GM20431 (cell line): ENCODE results near the gene CGA.

Experiments
- in situ Hi-C: fragments of 300-500 bp; cut with MseI, MboI; formaldehyde crosslinking; loops from one replicate; pipeline ENCODE4 v1.15.0; 2020; ENCODE audit warnings: low sequenced_read_pairs; ENCODE audit not compliant: unreplicated experiment

CGA gene

GRCh38 chr6:87095087-87095509, at the start of gene CGA:
CGA (minus strand) TSS chr6:87095106; CDS start chr6:87088200, 6,906 bp downstream.
- in situ Hi-C loops = no loop called here

- in situ Hi-C loops = loop anchor here (25.0 kb wide), 1 partner anchor 247 kb away; no protein-coding TSS in a partner anchor
These were observed 45.0 kb upstream of the CGA start for GRCh38 chr6:87139927-87140326.

DNA sequence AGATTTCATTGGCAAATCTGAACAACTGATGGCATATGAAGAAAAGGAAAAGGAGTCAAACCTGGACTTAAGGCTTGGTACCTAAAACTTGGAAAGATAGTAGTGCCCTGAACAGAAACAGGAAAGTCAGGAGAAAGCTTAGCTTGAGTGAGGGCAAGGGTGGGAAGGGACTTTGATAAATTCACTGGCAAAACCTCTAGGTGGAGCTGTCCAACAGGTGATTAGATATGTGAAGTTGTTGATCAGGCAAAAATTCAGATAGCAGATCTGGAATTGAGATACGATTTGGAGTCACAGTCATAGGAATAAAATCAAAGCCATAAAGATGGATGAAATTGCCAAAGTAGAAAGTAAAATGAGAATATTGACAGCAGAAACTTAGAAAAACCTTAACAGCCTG, 44.3 kb upstream of the CGA start:
- in situ Hi-C loops = loop anchor here (25.0 kb wide), 1 partner anchor 248 kb away; no protein-coding TSS in a partner anchor

GRCh38 chr6:87136963-87137362, 42.1 kb upstream of the CGA start:
- in situ Hi-C loops = loop anchor here (25.0 kb wide), 1 partner anchor 250 kb away; no protein-coding TSS in a partner anchor

GRCh38 chr6:87127737-87128136, 32.8 kb upstream of the CGA start:
- in situ Hi-C loops = loop anchor here (25.0 kb wide), 1 partner anchor 260 kb away; no protein-coding TSS in a partner anchor

- in situ Hi-C loops = loop anchor here (25.0 kb wide), 1 partner anchor 261 kb away; no protein-coding TSS in a partner anchor
These were observed 31.6 kb upstream of the CGA start for GRCh38 chr6:87126501-87126900.

GRCh38 chr6:87124074-87124473, 29.2 kb upstream of the CGA start:
- in situ Hi-C loops = no loop called here

DNA sequence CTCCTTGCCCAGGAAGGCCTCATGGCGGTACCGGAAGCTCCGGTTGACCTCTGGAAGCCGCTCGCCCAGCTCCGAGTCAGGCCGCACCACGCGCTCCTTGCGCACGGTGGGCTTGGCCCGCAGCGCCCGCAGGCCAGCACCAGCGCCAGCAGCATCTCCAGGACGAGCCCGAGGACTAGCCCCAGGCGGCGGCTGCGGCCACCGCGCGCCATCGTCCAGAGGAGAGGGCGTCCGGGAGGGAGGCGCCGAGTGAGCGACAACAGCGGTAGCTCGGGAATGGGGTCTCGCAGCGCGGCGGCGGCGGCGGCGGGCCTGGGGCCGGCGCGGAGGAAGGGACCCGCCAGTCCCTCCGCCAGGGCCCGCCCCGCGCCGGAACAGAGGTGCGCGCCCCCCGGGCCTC, 27.6 kb upstream of the CGA start:
- in situ Hi-C loops = no loop called here

DNA sequence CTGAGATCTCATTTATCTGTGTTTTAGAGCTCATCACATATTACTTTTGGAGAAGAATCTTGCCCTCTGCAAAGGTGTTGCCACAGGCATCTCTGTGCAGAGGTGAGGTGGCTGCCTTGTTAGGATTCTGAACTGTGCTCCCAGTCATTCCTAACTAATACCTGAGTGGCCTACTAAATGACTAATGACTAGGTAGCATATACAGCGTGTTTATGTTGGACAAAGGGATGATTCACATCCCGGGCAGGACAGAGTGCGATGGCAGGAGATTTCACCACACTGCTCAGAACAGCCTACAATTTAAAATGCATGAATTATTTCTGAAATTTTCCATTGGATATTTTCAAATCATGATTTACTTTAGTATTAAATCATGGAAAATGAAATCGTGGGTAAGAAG, 23.1 kb upstream of the CGA start:
- in situ Hi-C loops = no loop called here

GRCh38 chr6:87116922-87117321, 22.0 kb upstream of the CGA start:
- in situ Hi-C loops = no loop called here

DNA sequence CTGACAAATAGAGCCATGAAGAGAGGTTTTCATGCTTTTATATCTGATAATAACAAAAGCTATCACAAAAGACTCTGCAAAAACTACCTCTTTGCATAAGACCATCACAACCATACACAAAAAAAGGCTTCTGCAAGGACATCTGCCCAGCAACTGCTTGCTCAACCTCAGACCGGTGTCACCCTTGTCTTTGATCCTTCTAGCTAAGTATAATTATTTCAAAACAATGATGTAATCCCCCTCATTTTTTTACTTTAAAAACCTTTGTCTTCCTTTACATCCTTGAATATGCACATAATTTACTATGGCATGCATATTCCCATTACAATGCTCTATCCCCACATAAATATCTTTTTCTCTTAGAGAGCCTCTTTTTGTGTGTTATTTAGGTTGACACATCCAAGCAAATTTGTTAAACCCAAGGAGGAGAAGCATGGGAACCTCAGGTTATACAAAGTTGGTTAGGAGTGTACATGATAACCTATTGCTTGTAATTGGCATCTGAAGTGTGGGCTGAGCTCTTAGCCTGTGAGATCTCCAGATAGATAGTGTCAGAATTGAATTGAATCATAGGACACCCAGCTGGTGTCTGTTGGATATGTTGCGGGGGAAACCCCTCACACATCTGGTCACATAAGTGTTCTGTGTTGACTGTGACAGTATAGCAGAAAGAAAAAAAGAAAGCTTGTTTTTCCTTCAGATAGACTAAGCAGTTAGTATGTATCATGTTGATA, 20.7 kb upstream of the CGA start:
- in situ Hi-C loops = no loop called here

GRCh38 chr6:87110636-87111035, 15.7 kb upstream of the CGA start:
- in situ Hi-C loops = no loop called here

DNA sequence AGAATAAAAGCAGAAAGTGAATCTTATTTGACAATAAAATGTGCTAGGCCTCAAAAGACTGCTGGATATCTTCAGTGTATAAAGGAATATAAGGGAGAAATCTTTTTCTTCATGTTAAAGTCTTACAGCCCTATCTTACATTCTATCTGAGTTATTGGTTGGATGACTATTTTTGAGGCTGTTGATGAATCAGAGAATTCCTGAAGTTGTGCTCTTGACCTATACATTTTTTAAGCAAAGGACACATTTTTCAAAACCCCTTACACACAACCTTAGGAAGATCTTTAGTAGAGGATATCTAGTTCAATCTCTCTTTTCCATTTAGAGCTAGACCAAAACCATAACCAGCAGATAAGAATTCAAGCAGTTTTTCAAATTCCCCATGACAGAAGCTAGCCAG, 10.9 kb upstream of the CGA start:
- in situ Hi-C loops = no loop called here

GRCh38 chr6:87104667-87105066, 9.8 kb upstream of the CGA start:
- in situ Hi-C loops = no loop called here

DNA sequence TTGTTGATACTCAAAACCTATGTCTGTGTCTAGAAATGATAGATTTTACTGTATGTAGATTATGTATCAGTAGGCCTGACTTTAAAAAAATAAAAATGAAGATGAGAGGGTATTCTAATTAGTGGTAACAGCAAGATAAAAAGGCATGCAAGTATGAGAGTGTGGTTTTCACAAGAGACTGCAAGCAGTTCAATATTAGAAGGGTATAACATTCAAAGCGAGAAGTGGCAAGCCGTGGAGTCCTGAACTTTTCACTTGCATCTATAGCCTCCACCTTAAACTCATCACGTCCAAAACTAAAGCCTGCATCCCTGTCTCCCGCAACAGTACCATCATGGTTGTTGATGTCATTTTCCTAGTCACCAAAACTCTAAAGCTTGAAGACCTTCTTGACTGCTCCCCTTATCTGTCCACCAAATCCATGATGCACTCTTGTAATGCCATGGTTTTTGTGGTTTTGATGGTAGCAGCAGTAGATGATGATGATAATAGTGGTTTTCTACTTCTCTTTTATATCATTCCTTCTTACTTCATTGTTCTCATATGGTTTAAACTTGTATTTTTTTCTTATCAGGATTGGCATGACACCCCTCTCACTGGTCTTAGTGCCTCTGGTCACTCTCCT, 9.2 kb upstream of the CGA start:
- in situ Hi-C loops = no loop called here

- in situ Hi-C loops = no loop called here
These were observed 7.3 kb upstream of the CGA start for GRCh38 chr6:87102151-87102621.

DNA sequence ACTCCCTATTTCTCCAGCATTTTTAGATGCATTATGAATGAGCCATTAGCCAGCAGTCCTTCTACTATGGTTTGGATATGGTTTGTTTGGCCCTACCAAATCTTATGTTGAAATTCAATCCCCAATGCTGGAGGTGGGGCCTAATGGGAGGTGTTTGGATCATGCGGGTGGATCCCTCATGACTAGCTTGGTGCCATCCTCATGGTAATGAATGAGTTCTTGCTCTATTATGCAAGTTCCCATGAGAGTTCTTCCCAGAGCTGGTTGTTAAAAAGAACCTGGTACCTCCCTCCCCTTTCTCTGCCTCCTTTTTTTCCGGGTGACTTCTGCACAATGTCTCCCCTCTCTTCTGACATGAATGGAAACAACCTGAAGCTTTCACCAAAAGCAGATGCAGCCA, 6.2 kb upstream of the CGA start:
- in situ Hi-C loops = no loop called here

DNA sequence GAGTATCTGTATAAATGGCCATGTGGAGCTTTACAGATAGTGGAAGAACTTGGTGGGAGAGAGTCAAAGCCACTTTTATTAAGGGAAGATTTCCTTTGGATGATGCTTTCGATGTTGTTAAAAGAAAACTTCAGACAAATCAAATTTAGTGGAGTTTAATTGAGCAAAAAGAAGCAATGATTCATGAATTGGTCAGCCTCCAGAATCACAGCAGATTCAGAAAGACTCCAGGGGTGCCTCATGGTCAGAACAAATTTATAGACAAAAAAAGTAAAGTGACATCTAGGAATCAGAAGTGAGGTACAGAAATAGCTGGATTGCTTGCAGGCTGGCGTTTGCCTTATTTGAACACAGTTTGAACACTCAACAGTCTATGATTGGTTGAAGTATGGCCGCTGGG, 5.3 kb upstream of the CGA start:
- in situ Hi-C loops = no loop called here

- in situ Hi-C loops = no loop called here
These were observed 4.6 kb upstream of the CGA start for GRCh38 chr6:87099472-87099871.

DNA sequence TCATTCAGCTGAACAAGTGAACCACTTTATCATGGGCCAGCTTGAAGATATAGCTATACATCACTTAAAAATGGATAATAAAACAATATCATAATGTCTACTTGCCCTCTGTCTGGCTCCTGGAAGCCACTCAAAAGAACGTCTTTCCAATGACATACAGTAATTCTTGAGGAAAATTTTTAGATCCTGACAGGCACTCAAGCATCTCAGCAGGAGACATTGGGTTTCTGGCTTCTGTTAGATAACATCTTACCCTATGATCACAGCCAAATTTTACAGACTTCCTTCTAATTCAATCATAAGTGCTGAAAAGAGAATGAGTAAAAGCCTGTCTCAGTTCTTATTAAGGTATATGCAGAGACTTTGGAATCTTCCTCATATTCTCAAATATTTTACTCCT, 330 bp downstream of the CGA start:
- in situ Hi-C loops = no loop called here

- in situ Hi-C loops = no loop called here
These were observed 1.3 kb downstream of the CGA start for GRCh38 chr6:87093651-87094050.
